ENCODE data around the gene HS3ST3B1. TPM values are rescaled to one million over a fixed set of nuclear protein-coding genes. Genes with fewer than 3 reads are reported as not detected.

Gene HS3ST3B1
- polyA plus RNA-seq, 1 experiment = 10.3 TPM

DNA sequence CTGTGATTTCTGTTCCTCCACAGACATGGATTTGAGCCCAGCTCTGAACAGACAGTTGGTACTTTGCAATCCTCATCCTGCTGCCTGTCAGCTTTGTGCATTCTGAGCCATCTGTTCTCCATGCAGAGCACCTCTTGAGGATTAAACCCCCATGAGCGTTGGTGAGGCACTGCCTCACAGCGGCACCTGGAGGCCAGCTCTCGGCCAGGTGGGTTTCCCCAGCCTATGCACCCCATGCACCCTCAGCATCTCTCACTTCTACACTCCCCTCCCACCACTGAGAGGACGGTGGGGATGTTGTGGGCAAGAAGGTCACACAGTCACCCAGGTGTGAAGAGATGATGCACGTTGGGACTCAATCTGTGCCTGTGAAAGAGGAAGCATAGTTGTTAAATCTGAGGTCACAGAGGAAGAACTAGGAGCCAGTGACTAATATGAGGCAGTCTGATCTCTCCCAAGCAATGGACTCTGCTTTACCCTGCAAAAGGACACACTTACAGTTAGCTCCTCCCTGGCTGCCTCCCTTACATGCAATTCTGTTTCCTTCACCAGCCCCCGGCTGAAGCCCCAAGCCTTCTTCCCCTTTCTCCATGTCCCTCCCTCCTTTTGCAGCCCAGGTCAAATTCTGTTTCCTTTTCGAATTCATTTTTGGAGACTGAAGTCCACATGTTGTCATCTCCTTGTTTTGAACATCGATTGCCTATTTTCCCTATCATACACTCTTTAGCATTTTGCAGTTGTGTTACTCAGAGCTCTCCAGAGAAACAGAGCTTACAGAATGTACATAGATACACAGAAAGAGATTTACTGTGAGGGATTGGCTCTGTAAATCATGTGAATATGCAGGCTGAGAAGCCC, 58.5 kb downstream of the HS3ST3B1 start:
- TF ChIP-seq, protein P1, sequence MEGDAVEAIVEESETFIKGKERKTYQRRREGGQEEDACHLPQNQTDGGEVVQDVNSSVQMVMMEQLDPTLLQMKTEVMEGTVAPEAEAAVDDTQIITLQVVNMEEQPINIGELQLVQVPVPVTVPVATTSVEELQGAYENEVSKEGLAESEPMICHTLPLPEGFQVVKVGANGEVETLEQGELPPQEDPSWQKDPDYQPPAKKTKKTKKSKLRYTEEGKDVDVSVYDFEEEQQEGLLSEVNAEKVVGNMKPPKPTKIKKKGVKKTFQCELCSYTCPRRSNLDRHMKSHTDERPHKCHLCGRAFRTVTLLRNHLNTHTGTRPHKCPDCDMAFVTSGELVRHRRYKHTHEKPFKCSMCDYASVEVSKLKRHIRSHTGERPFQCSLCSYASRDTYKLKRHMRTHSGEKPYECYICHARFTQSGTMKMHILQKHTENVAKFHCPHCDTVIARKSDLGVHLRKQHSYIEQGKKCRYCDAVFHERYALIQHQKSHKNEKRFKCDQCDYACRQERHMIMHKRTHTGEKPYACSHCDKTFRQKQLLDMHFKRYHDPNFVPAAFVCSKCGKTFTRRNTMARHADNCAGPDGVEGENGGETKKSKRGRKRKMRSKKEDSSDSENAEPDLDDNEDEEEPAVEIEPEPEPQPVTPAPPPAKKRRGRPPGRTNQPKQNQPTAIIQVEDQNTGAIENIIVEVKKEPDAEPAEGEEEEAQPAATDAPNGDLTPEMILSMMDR (IDR thresholded peaks at IDR 0.05; ENCODE audit: low read depth, low read length) = no peak
- Histone ChIP-seq H3K27me3 (ENCODE audit: control insufficient read depth, insufficient read depth, low read length) (no peaks in the 10 kb centered on the region), H3K27ac (ENCODE audit: low read depth, low read length) (no peak overlapping the region), H3K9me3 (ENCODE audit: control insufficient read depth, insufficient read depth, low read length) (no peaks in the 10 kb centered on the region), H3K4me3 (ENCODE audit: low read depth, low read length) (no peak overlapping the region)
- DNase-seq (ENCODE audit: low read depth, low spot score) = no peak
- CTCF ChIA-PET = no interaction called here
- POLR2A ChIA-PET = no interaction called here

DNA sequence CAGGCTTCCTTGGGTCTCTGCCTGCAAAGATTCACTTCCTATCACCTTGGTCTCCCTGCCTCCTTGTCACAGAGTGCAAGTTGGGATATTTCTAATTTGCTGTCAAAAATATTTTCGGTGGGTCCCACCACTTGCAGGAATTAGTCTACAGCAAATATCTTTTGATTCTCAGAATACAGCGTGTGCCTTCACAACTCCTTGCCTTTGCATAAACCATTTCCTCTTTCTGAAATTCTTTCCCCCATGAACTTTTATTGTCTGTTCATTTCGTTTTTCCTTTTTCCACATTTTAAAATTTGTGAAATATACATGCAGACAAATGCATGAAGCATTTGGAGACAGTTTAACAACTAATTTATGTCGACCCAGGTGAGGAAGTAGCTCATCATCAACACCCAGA, 60.0 kb downstream of the HS3ST3B1 start:
- no peak overlapping the region for H3K4me3 ChIP-seq (ENCODE audit: low read depth, low read length)
- no peaks in the 10 kb centered on the region for H3K9me3 ChIP-seq (ENCODE audit: control insufficient read depth, insufficient read depth, low read length)
- CTCF ChIA-PET = no interaction called here
- POLR2A ChIA-PET = no interaction called here
- TF ChIP-seq, protein P1 (IDR thresholded peaks at IDR 0.05; ENCODE audit: low read depth, low read length) = no peak
- H3K27me3 ChIP-seq (ENCODE audit: control insufficient read depth, insufficient read depth, low read length) = no peaks in the 10 kb centered on the region
- H3K27ac ChIP-seq (ENCODE audit: low read depth, low read length) = no peak overlapping the region
- DNase-seq (ENCODE audit: low read depth, low spot score) = no peak

DNA sequence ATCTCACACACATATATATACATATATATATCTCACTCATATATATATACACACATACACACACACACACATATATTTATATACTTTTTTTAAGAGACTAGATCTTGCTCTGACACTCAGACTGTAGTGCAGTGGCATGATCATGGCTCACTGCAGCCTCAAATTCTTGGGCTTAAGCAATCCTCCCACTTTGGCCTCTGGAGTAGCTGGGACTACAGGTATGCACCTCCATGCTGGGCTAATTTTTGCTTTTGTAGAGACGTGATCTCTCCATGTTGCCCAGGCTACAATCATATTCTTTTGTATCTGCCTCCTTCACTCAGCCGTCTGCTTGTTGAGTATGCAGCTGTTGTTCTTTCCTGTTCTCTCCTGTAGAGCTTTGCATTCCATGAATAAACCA, 60.6 kb downstream of the HS3ST3B1 start:
- no peaks in the 10 kb centered on the region for H3K9me3 ChIP-seq (ENCODE audit: control insufficient read depth, insufficient read depth, low read length)
- no peaks in the 10 kb centered on the region for H3K27me3 ChIP-seq (ENCODE audit: control insufficient read depth, insufficient read depth, low read length)
- POLR2A ChIA-PET = no interaction called here
- CTCF ChIA-PET = no interaction called here
- TF ChIP-seq, protein P1 (IDR thresholded peaks at IDR 0.05; ENCODE audit: low read depth, low read length) = no peak
- no peak overlapping the region for H3K27ac ChIP-seq (ENCODE audit: low read depth, low read length)
- no peak for DNase-seq (ENCODE audit: low read depth, low spot score)
- no peak overlapping the region for H3K4me3 ChIP-seq (ENCODE audit: low read depth, low read length)

DNA sequence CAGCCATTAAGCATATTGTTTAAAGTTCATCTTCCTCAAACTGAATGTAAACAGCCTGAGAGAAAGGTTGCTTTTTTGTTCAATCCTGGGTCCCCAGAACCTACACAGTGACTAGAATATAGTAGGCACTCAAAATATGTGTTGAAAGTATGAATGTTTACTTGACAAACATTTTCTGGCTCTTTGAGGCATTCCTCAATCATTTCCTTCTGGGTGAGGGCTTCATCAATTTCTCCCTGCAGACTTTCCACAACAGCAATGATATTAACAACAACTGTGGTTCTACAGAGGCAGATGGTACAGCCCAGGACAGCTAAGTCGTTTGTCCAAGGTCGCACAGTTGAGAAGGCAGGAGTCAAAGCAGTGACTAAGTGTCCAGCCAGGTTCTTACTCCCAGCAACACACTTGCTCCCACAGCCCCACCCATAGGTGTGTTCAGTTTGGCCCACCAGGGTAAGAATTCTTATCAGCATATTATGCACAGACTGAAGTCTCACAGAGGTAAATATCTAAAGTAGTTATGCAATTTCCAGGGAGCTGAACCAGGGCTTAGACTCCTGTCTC, 61.1 kb downstream of the HS3ST3B1 start:
- POLR2A ChIA-PET = no interaction called here
- CTCF ChIA-PET = interaction anchor here (1.3 kb wide), 1 partner anchor 565 kb away, joined by 5 read pairs; no protein-coding TSS in a partner anchor

DNA sequence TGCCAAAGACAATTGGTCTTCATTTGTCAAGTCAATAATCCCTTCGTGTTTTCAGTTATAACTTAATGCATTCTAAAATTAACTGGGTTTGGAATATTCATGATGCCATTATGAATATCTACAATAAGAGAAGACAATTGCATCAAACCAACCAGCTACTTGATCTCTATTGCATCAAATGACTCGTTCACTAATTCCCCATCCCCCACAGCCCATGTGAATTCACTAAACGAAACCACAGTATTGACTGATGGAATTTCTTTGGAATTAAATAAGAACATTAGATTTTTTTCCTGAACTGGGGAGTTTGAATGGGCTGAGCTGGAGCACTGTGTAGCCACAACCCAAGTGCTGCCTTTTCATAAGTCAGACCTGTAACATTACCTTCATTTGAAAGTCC, 65.3 kb downstream of the HS3ST3B1 start:
- H3K4me3 ChIP-seq (ENCODE audit: low read depth, low read length) = no peak overlapping the region
- no peak overlapping the region for H3K27ac ChIP-seq (ENCODE audit: low read depth, low read length)
- ChIA-PET POLR2A (no interaction called here), CTCF (no interaction called here)
- no peak for DNase-seq (ENCODE audit: low read depth, low spot score)
- no peaks in the 10 kb centered on the region for H3K27me3 ChIP-seq (ENCODE audit: control insufficient read depth, insufficient read depth, low read length)
- TF ChIP-seq, protein P1 (IDR thresholded peaks at IDR 0.05; ENCODE audit: low read depth, low read length) = no peak
- no peaks in the 10 kb centered on the region for H3K9me3 ChIP-seq (ENCODE audit: control insufficient read depth, insufficient read depth, low read length)

More for the DNA sequence above, 61.1 kb downstream of the HS3ST3B1 start:
- no peak for DNase-seq (ENCODE audit: low read depth, low spot score)
- H3K4me3 ChIP-seq (ENCODE audit: low read depth, low read length) = no peak overlapping the region
- H3K27me3 ChIP-seq (ENCODE audit: control insufficient read depth, insufficient read depth, low read length) = no peaks in the 10 kb centered on the region
- TF ChIP-seq, protein P1 (IDR thresholded peaks at IDR 0.05; ENCODE audit: low read depth, low read length) = no peak
- H3K9me3 ChIP-seq (ENCODE audit: control insufficient read depth, insufficient read depth, low read length) = no peaks in the 10 kb centered on the region
- no peak overlapping the region for H3K27ac ChIP-seq (ENCODE audit: low read depth, low read length)

All from AG04450 (cell line).